ENCODE data around the gene ZNF69.
"Not testable (repeated sequence)": the region's sequence is repeated elsewhere in the genome, so short reads cannot be mapped to it uniquely, and the experiment has no call there.

The ZNF69 gene

GRCh38 chr19:11927227-11927626 lies 39.6 kb downstream of the ZNF69 start:
- TF ChIP-seq POLR2A (IDR thresholded peaks at IDR 0.05; ENCODE audit: low read depth, low read length), result no peak
- FAIRE-seq (no peak), DNase-seq (ENCODE audit: insufficient read length, low spot score) (no peak)

- TF ChIP-seq POLR2A (IDR thresholded peaks at IDR 0.05; ENCODE audit: low read depth, low read length), result no peak
- no peak for FAIRE-seq
- no peak for DNase-seq (ENCODE audit: insufficient read length, low spot score)
These were observed 43.5 kb downstream of the ZNF69 start for GRCh38 chr19:11931051-11931450.

- DNase-seq (ENCODE audit: insufficient read length, low spot score) (no peak), FAIRE-seq (no peak)
- no peak for TF ChIP-seq POLR2A (IDR thresholded peaks at IDR 0.05; ENCODE audit: low read depth, low read length)
These were observed 43.9 kb downstream of the ZNF69 start for GRCh38 chr19:11931513-11931912.

GRCh38 chr19:11935829-11936228 lies 48.2 kb downstream of the ZNF69 start:
- not testable (repeated sequence) for FAIRE-seq; DNase-seq (ENCODE audit: insufficient read length, low spot score)

- not testable (repeated sequence) for FAIRE-seq
These were observed 50.8 kb downstream of the ZNF69 start for GRCh38 chr19:11938383-11938782.

GRCh38 chr19:11941361-11941887 lies 53.8 kb downstream of the ZNF69 start:
- FAIRE-seq, result not testable (repeated sequence)

More at GRCh38 chr19:11938383-11938782, 50.8 kb downstream of the ZNF69 start:
- DNase-seq (ENCODE audit: insufficient read length, low spot score), result not testable (repeated sequence)

GRCh38 chr19:11942008-11942842 lies 54.6 kb downstream of the ZNF69 start:
- no peak for DNase-seq (ENCODE audit: insufficient read length, low spot score)
- no peak for FAIRE-seq
- TF ChIP-seq POLR2A (IDR thresholded peaks at IDR 0.05; ENCODE audit: low read depth, low read length), result no peak

More at GRCh38 chr19:11941361-11941887, 53.8 kb downstream of the ZNF69 start:
- not testable (repeated sequence) for DNase-seq (ENCODE audit: insufficient read length, low spot score)

- no peak for TF ChIP-seq POLR2A (IDR thresholded peaks at IDR 0.05; ENCODE audit: low read depth, low read length)
- FAIRE-seq, result no peak
These were observed 55.2 kb downstream of the ZNF69 start for GRCh38 chr19:11942843-11943108.

GRCh38 chr19:11944656-11945055 lies 57.1 kb downstream of the ZNF69 start:
- DNase-seq (ENCODE audit: insufficient read length, low spot score) (no peak), FAIRE-seq (no peak)
- TF ChIP-seq POLR2A (IDR thresholded peaks at IDR 0.05; ENCODE audit: low read depth, low read length), result no peak

More at GRCh38 chr19:11942843-11943108, 55.2 kb downstream of the ZNF69 start:
- no peak for DNase-seq (ENCODE audit: insufficient read length, low spot score)

- no peak for TF ChIP-seq POLR2A (IDR thresholded peaks at IDR 0.05; ENCODE audit: low read depth, low read length)
- no peak for DNase-seq (ENCODE audit: insufficient read length, low spot score)
- no peak for FAIRE-seq
These were observed 61.1 kb downstream of the ZNF69 start for GRCh38 chr19:11948646-11949045.

GRCh38 chr19:11949201-11949600 lies 61.6 kb downstream of the ZNF69 start:
- DNase-seq (ENCODE audit: insufficient read length, low spot score) (no peak), FAIRE-seq (no peak)
- TF ChIP-seq POLR2A (IDR thresholded peaks at IDR 0.05; ENCODE audit: low read depth, low read length), result no peak

- FAIRE-seq; DNase-seq (ENCODE audit: insufficient read length, low spot score): not testable (repeated sequence)
These were observed 62.1 kb downstream of the ZNF69 start for GRCh38 chr19:11949614-11950080.

- no peak for TF ChIP-seq POLR2A (IDR thresholded peaks at IDR 0.05; ENCODE audit: low read depth, low read length)
- FAIRE-seq (no peak), DNase-seq (ENCODE audit: insufficient read length, low spot score) (no peak)
These were observed 62.7 kb downstream of the ZNF69 start for GRCh38 chr19:11950312-11950711.

Measured in H54 (cell line).